ENCODE data around the gene SETD5. TPM values are rescaled to one million over a fixed set of nuclear protein-coding genes. Genes with fewer than 3 reads are reported as not detected.

The SETD5 gene
- total and polyA plus RNA-seq, 2 donors (not counting 1 experiment from before 2014, with no cell fraction given): 64.2 to 201 TPM

- POLR2A ChIA-PET: interaction anchor here (0.6 to 2.6 kb wide), 2 partner anchors 22 to 36 kb away, joined by 7 to 39 read pairs; partner anchors contain the start of gene SETD5
- Histone ChIP-seq H3K9me3 (ENCODE audit: control extremely low read depth in 1 of 3, control insufficient read depth in 2 of 3, insufficient read depth in 1 of 3, low read length in 2 of 3) (no peaks in the 10 kb centered on the region), H3K4me1 (ENCODE audit: control insufficient read depth in 2 of 2, insufficient read depth in 2 of 2, low read length in 2 of 2) (peaks cover 7 to 18% of the 10 kb centered on the region in 2 donors), H3K27ac (ENCODE audit: low read length in 2 of 2) (peak overlapping the region in 1 of 2 donors; percentile 95), H2AFZ (ENCODE audit: insufficient read depth, low read depth, low read length, poor library complexity, severe bottlenecking) (no peak overlapping the region), H3K4me2 (replicated peaks; ENCODE audit: low read depth, low read length, poor library complexity, severe bottlenecking) (peak overlapping the region; percentile 79), H4K20me1 (ENCODE audit: control insufficient read depth, insufficient read depth, low read length, poor library complexity, severe bottlenecking) (no peaks in the 10 kb centered on the region), H3K79me2 (ENCODE audit: control insufficient read depth, insufficient read depth, low read length) (peaks cover 29% of the 10 kb centered on the region), H3K4me3 (ENCODE audit: control extremely low read depth in 1 of 5, extremely low read depth in 1 of 5, insufficient read depth in 1 of 5, low read depth in 2 of 5, low read length in 4 of 5) (no peak overlapping the region), H3K9ac (ENCODE audit: low read length) (no peak overlapping the region), H3K27me3 (replicated peaks in 1 of 4; ENCODE audit: control extremely low read depth in 1 of 4, control insufficient read depth in 3 of 4, insufficient read depth in 4 of 4, low read length in 3 of 4) (no peaks in the 10 kb centered on the region), H3K36me3 (replicated peaks in 1 of 2; ENCODE audit: control extremely low read depth in 1 of 2, control insufficient read depth in 1 of 2, extremely low read depth in 1 of 2, insufficient read depth in 2 of 2, low read length in 1 of 2) (peaks cover 9 to 14% of the 10 kb centered on the region in 2 experiments)
- intact Hi-C loops (cut with micrococcal nuclease): no loop called here
- Mint-ChIP-seq H3K4me1 (peaks cover 14% of the 10 kb centered on the region), H3K9me3 (ENCODE audit: insufficient read depth) (no peaks in the 10 kb centered on the region), H3K27ac (peak overlapping the region; percentile 59), H3K27me3 (no peaks in the 10 kb centered on the region), H3K4me3 (peak overlapping the region; percentile 99)
- CTCF ChIA-PET: interaction anchor here (4.5 kb wide), 1 partner anchor 9 kb away, joined by 63 read pairs; no protein-coding TSS in a partner anchor
- TF ChIP-seq EZH2 (IDR thresholded peaks at IDR 0.05; ENCODE audit: borderline replicate concordance, insufficient read depth, low read depth, low read length, poor library complexity, severe bottlenecking) (no peak), CTCF (IDR thresholded peaks at IDR 0.05) (no peak)
- DNase-seq (no peak), ATAC-seq (ENCODE audit: low read depth) (no peak)
- WGBS (ENCODE audit: insufficient coverage): 96% methylated on average over 3 of the region's 5 CpGs
Measured at GRCh38 chr3:9361691-9362388, 35.6 kb upstream of the SETD5 start.

Measured in B cell (primary cell).